NB4 (cell line): ENCODE data around the gene IFNK.

ENCODE experiments used
- POLR2A ChIP-seq: IDR thresholded peaks from 2 replicates; pipeline ENCODE4 v1.6.1; 2011; ENCODE audit warnings: mild to moderate bottlenecking; ENCODE audit not compliant: insufficient read length; ENCODE audit errors: extremely low read depth
- TF ChIP-seq, protein P1 (sequence below): IDR thresholded peaks from one replicate; pipeline ENCODE4 v1.5.1; 2012; ENCODE audit warnings: low read depth, low read length

DNA sequence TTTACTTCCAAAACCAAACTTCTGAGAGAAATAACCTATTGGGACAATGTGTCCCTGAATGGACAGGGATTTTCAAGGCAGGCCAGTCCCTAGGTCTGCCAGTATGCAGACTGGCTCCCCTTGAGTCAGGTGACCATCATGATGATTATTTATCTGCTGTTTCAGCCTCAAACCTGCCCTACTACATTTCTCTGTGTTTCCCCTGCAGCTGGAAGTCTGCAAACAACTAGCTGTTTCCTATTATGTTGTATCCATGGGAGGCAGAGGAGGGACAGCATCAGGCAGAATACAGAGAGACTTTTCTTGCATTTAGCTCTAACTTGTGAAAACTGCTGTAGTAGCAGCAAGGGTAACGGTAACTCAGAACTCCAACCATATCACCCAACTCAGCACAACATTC is 36.2 kb upstream of the IFNK start:
- TF ChIP-seq, protein P1, sequence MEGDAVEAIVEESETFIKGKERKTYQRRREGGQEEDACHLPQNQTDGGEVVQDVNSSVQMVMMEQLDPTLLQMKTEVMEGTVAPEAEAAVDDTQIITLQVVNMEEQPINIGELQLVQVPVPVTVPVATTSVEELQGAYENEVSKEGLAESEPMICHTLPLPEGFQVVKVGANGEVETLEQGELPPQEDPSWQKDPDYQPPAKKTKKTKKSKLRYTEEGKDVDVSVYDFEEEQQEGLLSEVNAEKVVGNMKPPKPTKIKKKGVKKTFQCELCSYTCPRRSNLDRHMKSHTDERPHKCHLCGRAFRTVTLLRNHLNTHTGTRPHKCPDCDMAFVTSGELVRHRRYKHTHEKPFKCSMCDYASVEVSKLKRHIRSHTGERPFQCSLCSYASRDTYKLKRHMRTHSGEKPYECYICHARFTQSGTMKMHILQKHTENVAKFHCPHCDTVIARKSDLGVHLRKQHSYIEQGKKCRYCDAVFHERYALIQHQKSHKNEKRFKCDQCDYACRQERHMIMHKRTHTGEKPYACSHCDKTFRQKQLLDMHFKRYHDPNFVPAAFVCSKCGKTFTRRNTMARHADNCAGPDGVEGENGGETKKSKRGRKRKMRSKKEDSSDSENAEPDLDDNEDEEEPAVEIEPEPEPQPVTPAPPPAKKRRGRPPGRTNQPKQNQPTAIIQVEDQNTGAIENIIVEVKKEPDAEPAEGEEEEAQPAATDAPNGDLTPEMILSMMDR, result no peak
- no peak for TF ChIP-seq POLR2A
